ENCODE data around the gene TANGO6.

GRCh38 chr16:68995011-68995504 is 151.7 kb downstream of the TANGO6 start:
- no peak for TF ChIP-seq CTCF (IDR thresholded peaks at IDR 0.05)
- TF ChIP-seq EP300 (IDR thresholded peaks at IDR 0.05), result no peak
- TF ChIP-seq POLR2A (IDR thresholded peaks at IDR 0.05), result no peak

Data from ovary (tissue), 3 donors.